ENCODE results near the gene UBASH3B. TPM values are rescaled to one million over a fixed set of nuclear protein-coding genes. Genes with fewer than 3 reads are reported as not detected.
A peak's percentile ranks its signal among the peaks of the same experiment; 100 is the strongest.

Gene UBASH3B
- total RNA-seq, 1 experiment from 2014 or later: 8.0 TPM

- Histone ChIP-seq H2BK5ac (ENCODE audit: insufficient read length, low read length) (no peak overlapping the region), H3K27ac (ENCODE audit: insufficient read length, low read depth, low read length) (no peak overlapping the region), H3K4ac (ENCODE audit: low read depth, low read length) (no peak overlapping the region), H4K8ac (replicated peaks; ENCODE audit: insufficient read length, low read depth, low read length) (no peak overlapping the region), H4K20me1 (ENCODE audit: control insufficient read depth, insufficient read depth, insufficient read length) (no peaks in the 10 kb centered on the region), H2BK15ac (ENCODE audit: low read depth, low read length) (no peak overlapping the region), H3K4me1 (ENCODE audit: insufficient read depth, low read length) (peaks cover 2% of the 10 kb centered on the region; the same call in 1 of the 2 replicates), H4K91ac (ENCODE audit: insufficient read length, low read depth, low read length) (no peak overlapping the region), H3K9ac (ENCODE audit: extremely low read depth, insufficient read length, low read length) (no peak overlapping the region), H3K79me1 (ENCODE audit: insufficient read depth, low read depth, low read length, poor library complexity, severe bottlenecking) (no peaks in the 10 kb centered on the region), H2AFZ (ENCODE audit: low read length) (no peak overlapping the region), H3K4me2 (ENCODE audit: insufficient read depth, insufficient read length, low read length) (no peak overlapping the region), H2AK5ac (ENCODE audit: insufficient read length, low read length) (no peak overlapping the region), H2BK120ac (ENCODE audit: low read depth, low read length, poor library complexity, severe bottlenecking) (no peak overlapping the region), H3K27me3 (ENCODE audit: insufficient read depth, low read length) (no peaks in the 10 kb centered on the region), H3K23ac (ENCODE audit: insufficient read length, low read depth, low read length) (no peak overlapping the region), H3T11ph (ENCODE audit: low read length) (no peak overlapping the region), H3K9me3 (ENCODE audit: control insufficient read depth, low read depth, low read length) (no peaks in the 10 kb centered on the region), H3K56ac (ENCODE audit: insufficient read length, low read depth, low read length) (no peak overlapping the region), H3K14ac (ENCODE audit: insufficient read depth, low read length) (no peak overlapping the region), H4K5ac (ENCODE audit: insufficient read length, low read depth, low read length) (no peak overlapping the region), H3K79me2 (ENCODE audit: insufficient read depth, low read length) (no peaks in the 10 kb centered on the region), H2BK20ac (ENCODE audit: low read depth, low read length, poor library complexity, severe bottlenecking) (no peak overlapping the region), H3K18ac (ENCODE audit: insufficient read length, low read depth, low read length) (no peak overlapping the region), H3K23me2 (ENCODE audit: insufficient read length, low read depth, low read length, poor library complexity, severe bottlenecking) (no peaks in the 10 kb centered on the region), H2BK12ac (ENCODE audit: insufficient read length, low read depth, low read length) (no peak overlapping the region)
- Mint-ChIP-seq H3K27ac (peak overlapping the region in 1 of 3 experiments; percentile 79; a peak in 2 of 7 replicates), H3K9me3 (no peaks in the 10 kb centered on the region), H3K36me3 (ENCODE audit: insufficient read depth in 1 of 3, low read depth in 3 of 3) (peaks cover 0 to 2% (median 0%) of the 10 kb centered on the region in 3 experiments; a peak in 1 of 7 replicates), H3K27me3 (ENCODE audit: low read depth) (no peaks in the 10 kb centered on the region), H3K4me3 (no peak overlapping the region; a peak in 1 of 5 replicates), H3K4me1 (peaks cover 23% of the 10 kb centered on the region in 2 experiments)
- no peak for DNase-seq
- no peak for TF ChIP-seq CTCF (conservative IDR thresholded peaks at IDR 0.05)
- no CpG with 5 or more reads among the region's 5 CpGs for WGBS (ENCODE audit: extremely low coverage, insufficient read length, low lambda C conversion rate)
Measured at GRCh38 chr11:122802876-122803275, 147.4 kb downstream of the UBASH3B start.
